ENCODE measurements around the gene DUSP28. TPM values are rescaled to one million over a fixed set of nuclear protein-coding genes. Genes with fewer than 3 reads are reported as not detected.
A peak's percentile ranks its signal among the peaks of the same experiment; 100 is the strongest.

Gene DUSP28
- total and polyA plus RNA-seq, 2 of the 13 experiments (the other 11 are each of a cell fraction or from before 2014, with no cell fraction given) = 5.2 to 8.6 TPM

- no peak for TF ChIP-seq ZNF780A (CRISPR knock-in tag; IDR thresholded peaks at IDR 0.05)
- 0 out of 2 replicates have a peak, but pooled peaks have one; percentile 54 for TF ChIP-seq CENPT (CRISPR knock-in tag; IDR thresholded peaks at IDR 0.05; ENCODE audit: low read depth)
- peak; percentile 79; the same call in 1 of the 2 replicates for TF ChIP-seq ZNF253 (CRISPR knock-in tag; IDR thresholded peaks at IDR 0.05; ENCODE audit: borderline replicate concordance)
- peak; percentile 37 for TF ChIP-seq SAP130 (CRISPR knock-in tag; IDR thresholded peaks at IDR 0.05; ENCODE audit: low read depth)
- TF ChIP-seq ZHX1 (CRISPR knock-in tag; IDR thresholded peaks at IDR 0.05; ENCODE audit: low read depth) = 0 out of 2 replicates have a peak, but pooled peaks have one; percentile 13
- TF ChIP-seq POGZ (CRISPR knock-in tag; IDR thresholded peaks at IDR 0.05) = no peak
- no peak for TF ChIP-seq ZBTB14 (CRISPR knock-in tag; IDR thresholded peaks at IDR 0.05)
- TF ChIP-seq ZXDC (CRISPR knock-in tag; IDR thresholded peaks at IDR 0.05) = no peak
- TF ChIP-seq ZNF766 (CRISPR knock-in tag; IDR thresholded peaks at IDR 0.05; ENCODE audit: borderline replicate concordance) = 0 out of 2 replicates have a peak, but pooled peaks have one; percentile 13
- TF ChIP-seq MAX (IDR thresholded peaks at IDR 0.05) = 0 out of 2 replicates have a peak, but pooled peaks have one; percentile 34
- TF ChIP-seq ZNF572 (CRISPR knock-in tag; IDR thresholded peaks at IDR 0.05) = 0 out of 2 replicates have a peak, but pooled peaks have one; percentile 50
- TF ChIP-seq ZNF280B (CRISPR knock-in tag; IDR thresholded peaks at IDR 0.05; ENCODE audit: borderline replicate concordance) = peak; percentile 80; the same call in 1 of the 2 replicates
- no peak for TF ChIP-seq ZNF503 (CRISPR knock-in tag; IDR thresholded peaks at IDR 0.05)
- TF ChIP-seq TCF12 (IDR thresholded peaks at IDR 0.05) = no peak
- peak; percentile 7; the same call in 1 of the 2 replicates for TF ChIP-seq TCF12 (CRISPR knock-in tag; IDR thresholded peaks at IDR 0.05)
Measured at GRCh38 chr2:240605867-240606743, 45.9 kb downstream of the DUSP28 start (continued).
